Effector memory CD4-positive, alpha-beta T cell (primary cell): ENCODE results near the gene ZMYM2.

Experiments
- DNase-seq, 3 donors: peaks; one replicate each; pipeline ENCODE4 v3.0.0-alpha.2; 2020
- H3K27ac ChIP-seq: 2 replicates; pipeline ENCODE4 v1.7.0; 2013; ENCODE audit warnings: mild to moderate bottlenecking, low read length, moderate library complexity; ENCODE audit not compliant: insufficient read depth, poor library complexity, severe bottlenecking
- H3K27me3 ChIP-seq: replicated peaks from 2 replicates; pipeline ENCODE4 v1.7.0; 2013; ENCODE audit warnings: mild to moderate bottlenecking, low read length; ENCODE audit not compliant: insufficient read depth, control insufficient read depth, poor library complexity, severe bottlenecking
- H3K36me3 ChIP-seq: 2 replicates; pipeline ENCODE4 v1.7.0; 2013; ENCODE audit warnings: mild to moderate bottlenecking, low read length, moderate library complexity; ENCODE audit not compliant: control insufficient read depth, insufficient read depth
- H3K4me1 ChIP-seq: 2 replicates; pipeline ENCODE4 v1.7.0; 2013; ENCODE audit warnings: low read length, mild to moderate bottlenecking; ENCODE audit not compliant: control insufficient read depth, insufficient read depth, poor library complexity, severe bottlenecking
- H3K4me3 ChIP-seq: 2 replicates; pipeline ENCODE4 v1.7.0; 2013; ENCODE audit warnings: low read length, low read depth, mild to moderate bottlenecking; ENCODE audit not compliant: insufficient read depth, poor library complexity, severe bottlenecking
- H3K9me3 ChIP-seq: 2 replicates; pipeline ENCODE4 v1.7.0; 2013; ENCODE audit warnings: mild to moderate bottlenecking, low read length, moderate library complexity; ENCODE audit not compliant: control insufficient read depth
- total RNA-seq, 3 donors: gene quantifications; one replicate each; lab custom pipeline; 2026; lab: John Stamatoyannopoulos, UW

ZMYM2 gene
- total RNA-seq, result 145 to 159 (median 155) reads per million in 3 donors

GRCh38 chr13:19958155-19959111 is at the start of gene ZMYM2:
Gene ZMYM2 (plus strand): TSS chr13:19958727. CDS start chr13:19993073, 34,346 bp downstream.
- peaks cover 11% of the 10 kb centered on the region for H3K4me1 ChIP-seq
- H3K4me3 ChIP-seq, result peak within 1 kb of the TSS; percentile 78
- DNase-seq, result peak; percentile 90 to 96 (median 94)
- peak within 1 kb of the TSS; percentile 91 for H3K27ac ChIP-seq
- no peaks in the 10 kb centered on the region for H3K9me3 ChIP-seq
- no peaks in the 10 kb centered on the region for H3K27me3 ChIP-seq
- H3K36me3 ChIP-seq, result no peaks in the 10 kb centered on the region

GRCh38 chr13:19910336-19911072 is 48.0 kb upstream of the ZMYM2 start:
- Histone ChIP-seq H3K27ac (no peak overlapping the region), H3K4me1 (no peaks in the 10 kb centered on the region), H3K4me3 (no peak overlapping the region), H3K27me3 (no peaks in the 10 kb centered on the region), H3K9me3 (no peaks in the 10 kb centered on the region), H3K36me3 (no peaks in the 10 kb centered on the region)
- no peak for DNase-seq

GRCh38 chr13:19927117-19927748 is 31.3 kb upstream of the ZMYM2 start:
- H3K9me3 ChIP-seq, result no peaks in the 10 kb centered on the region
- H3K4me1 ChIP-seq, result no peaks in the 10 kb centered on the region
- no peak for DNase-seq
- no peak overlapping the region for H3K27ac ChIP-seq
- no peak overlapping the region for H3K4me3 ChIP-seq
- H3K36me3 ChIP-seq, result no peaks in the 10 kb centered on the region
- H3K27me3 ChIP-seq, result no peaks in the 10 kb centered on the region

GRCh38 chr13:19940106-19940505 is 18.4 kb upstream of the ZMYM2 start:
- H3K4me1 ChIP-seq, result no peaks in the 10 kb centered on the region
- H3K9me3 ChIP-seq, result no peaks in the 10 kb centered on the region
- H3K27ac ChIP-seq, result no peak overlapping the region
- no peaks in the 10 kb centered on the region for H3K36me3 ChIP-seq
- H3K27me3 ChIP-seq, result no peaks in the 10 kb centered on the region
- H3K4me3 ChIP-seq, result no peak overlapping the region
- DNase-seq, result no peak

GRCh38 chr13:19950374-19950773 is 8.2 kb upstream of the ZMYM2 start:
- Histone ChIP-seq H3K9me3 (no peaks in the 10 kb centered on the region), H3K36me3 (no peaks in the 10 kb centered on the region), H3K27ac (no peak overlapping the region), H3K4me1 (no peaks in the 10 kb centered on the region), H3K27me3 (no peaks in the 10 kb centered on the region), H3K4me3 (no peak overlapping the region)
- no peak for DNase-seq

GRCh38 chr13:19952850-19953249 is 5.7 kb upstream of the ZMYM2 start:
- no peaks in the 10 kb centered on the region for H3K4me1 ChIP-seq
- H3K9me3 ChIP-seq, result no peaks in the 10 kb centered on the region
- H3K4me3 ChIP-seq, result no peak overlapping the region
- no peaks in the 10 kb centered on the region for H3K27me3 ChIP-seq
- no peak overlapping the region for H3K27ac ChIP-seq
- H3K36me3 ChIP-seq, result no peaks in the 10 kb centered on the region
- no peak for DNase-seq

- no peaks in the 10 kb centered on the region for H3K36me3 ChIP-seq
- H3K27ac ChIP-seq, result no peak overlapping the region
- peaks cover 8% of the 10 kb centered on the region for H3K4me1 ChIP-seq
- no peak overlapping the region for H3K4me3 ChIP-seq
- no peaks in the 10 kb centered on the region for H3K9me3 ChIP-seq
- no peaks in the 10 kb centered on the region for H3K27me3 ChIP-seq
- no peak for DNase-seq
Observed at GRCh38 chr13:19955873-19956559, 2.5 kb upstream of the ZMYM2 start.

- no peaks in the 10 kb centered on the region for H3K36me3 ChIP-seq
- DNase-seq, result peak; percentile 71 to 76 (median 75)
- H3K4me1 ChIP-seq, result peaks cover 11% of the 10 kb centered on the region
- no peaks in the 10 kb centered on the region for H3K9me3 ChIP-seq
- peak overlapping the region; percentile 91 for H3K27ac ChIP-seq
- H3K27me3 ChIP-seq, result no peaks in the 10 kb centered on the region
- H3K4me3 ChIP-seq, result peak overlapping the region; percentile 78
Observed at GRCh38 chr13:19957320-19958154, 990 bp upstream of the ZMYM2 start.
